GM19035 (cell line): ENCODE results near the gene CACTIN.
"Not testable (repeated sequence)": the region's sequence is repeated elsewhere in the genome, so short reads cannot be mapped to it uniquely, and the experiment has no call there.

Source experiments
- ATAC-seq: cut with Tn5 transposase; IDR thresholded peaks from one replicate; pipeline ENCODE4 v1.9.1; 2021; ENCODE audit not compliant: unreplicated experiment

Gene CACTIN

DNA sequence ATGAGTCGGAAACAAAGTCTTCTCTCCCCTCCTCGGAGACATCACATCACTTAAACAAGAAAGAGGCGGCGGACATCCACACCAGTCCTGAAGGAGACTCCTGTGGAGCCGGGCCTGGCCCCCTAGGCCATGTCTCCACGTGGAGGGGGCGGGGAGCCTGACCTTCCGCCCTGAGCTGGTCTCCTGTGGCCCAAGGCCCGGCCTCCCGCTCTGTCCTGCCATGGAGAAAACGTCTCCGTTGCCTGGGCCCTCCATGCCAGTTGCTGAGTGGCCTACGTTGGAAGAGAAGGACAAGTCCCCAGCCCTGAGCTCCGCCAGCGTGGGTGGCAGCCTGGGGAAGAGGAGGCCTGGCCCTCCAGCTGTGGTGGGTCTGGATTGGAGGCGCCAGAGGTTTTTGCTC, 5.5 kb upstream of the CACTIN start:
- ATAC-seq, result no peak

DNA sequence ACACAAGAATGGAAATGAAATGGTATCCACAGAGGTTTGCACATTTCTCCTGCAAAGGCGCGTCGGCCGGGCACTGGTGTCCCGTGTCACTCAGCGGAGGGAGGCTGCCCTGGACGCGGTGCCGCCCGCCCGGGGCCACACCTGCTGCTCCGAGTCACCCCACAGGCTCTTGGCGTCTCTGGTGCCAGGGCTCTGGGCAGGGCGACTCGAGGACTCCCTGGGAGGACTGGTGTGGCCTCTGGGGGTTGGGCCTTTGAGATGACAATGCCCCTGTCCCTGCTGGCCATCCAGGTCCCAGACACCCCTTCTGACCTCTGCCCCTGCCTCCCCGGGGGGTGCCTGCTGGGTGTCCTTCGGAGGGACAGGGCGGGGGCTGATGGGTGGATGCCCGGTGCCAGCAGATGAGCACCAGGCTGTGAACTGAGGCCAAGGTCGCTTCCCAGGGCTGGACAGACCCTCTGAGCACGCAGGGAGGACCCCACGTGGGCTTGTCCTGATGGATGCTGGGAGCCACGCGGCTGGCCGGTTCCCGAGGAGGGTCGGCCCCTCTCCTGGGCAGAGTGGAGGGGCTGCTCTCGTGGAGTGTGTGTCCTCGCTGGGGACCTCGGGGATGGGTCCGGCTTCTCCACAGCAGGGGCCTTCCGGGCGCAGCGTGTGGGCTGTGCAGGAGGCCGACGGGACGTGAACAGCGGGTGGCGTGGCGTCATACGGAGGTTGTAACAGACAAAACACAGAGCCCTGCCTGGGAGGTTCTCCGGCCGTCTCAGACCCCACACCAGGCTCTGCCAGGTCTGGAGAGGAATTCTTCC, 4.7 kb upstream of the CACTIN start:
- ATAC-seq, result no peak

DNA sequence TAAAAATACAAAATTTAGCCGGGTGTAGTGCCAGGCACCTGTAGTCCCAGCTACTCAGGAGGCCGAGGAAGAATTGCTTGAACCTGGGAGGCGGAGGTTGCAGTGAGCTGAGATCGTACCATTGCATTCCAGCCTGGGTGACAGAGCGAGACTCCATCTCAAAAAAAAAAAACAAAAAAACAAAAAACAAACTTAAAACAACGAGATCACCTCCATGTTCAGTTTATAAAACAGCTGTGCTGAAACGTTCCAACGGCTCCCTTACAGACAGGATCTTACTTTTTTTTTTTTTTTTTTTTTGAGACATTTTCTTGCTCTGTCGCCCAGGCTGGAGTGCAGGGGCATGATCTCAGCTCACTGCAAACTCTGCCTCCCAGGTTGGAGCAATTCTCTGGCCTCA, 2.2 kb upstream of the CACTIN start:
- not testable (repeated sequence) for ATAC-seq

DNA sequence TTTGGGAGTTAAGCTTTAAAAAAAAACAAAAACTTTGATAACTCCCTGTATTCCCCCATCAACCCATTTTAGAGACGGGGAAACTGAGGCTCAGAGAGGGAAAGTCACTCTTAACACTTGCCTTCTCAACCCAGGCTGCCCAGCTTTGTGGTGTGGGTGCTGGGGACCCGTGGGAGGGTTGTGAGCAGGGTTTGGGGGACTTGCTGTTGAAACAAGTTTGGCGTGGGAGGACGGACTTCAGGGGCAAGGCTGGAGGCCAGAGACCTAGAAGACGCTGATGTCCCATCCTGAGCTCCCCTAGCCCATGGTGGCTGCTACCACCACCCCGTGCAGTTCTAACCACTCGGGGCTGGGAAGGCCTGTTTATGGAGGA, 747 bp upstream of the CACTIN start:
- no peak for ATAC-seq

DNA sequence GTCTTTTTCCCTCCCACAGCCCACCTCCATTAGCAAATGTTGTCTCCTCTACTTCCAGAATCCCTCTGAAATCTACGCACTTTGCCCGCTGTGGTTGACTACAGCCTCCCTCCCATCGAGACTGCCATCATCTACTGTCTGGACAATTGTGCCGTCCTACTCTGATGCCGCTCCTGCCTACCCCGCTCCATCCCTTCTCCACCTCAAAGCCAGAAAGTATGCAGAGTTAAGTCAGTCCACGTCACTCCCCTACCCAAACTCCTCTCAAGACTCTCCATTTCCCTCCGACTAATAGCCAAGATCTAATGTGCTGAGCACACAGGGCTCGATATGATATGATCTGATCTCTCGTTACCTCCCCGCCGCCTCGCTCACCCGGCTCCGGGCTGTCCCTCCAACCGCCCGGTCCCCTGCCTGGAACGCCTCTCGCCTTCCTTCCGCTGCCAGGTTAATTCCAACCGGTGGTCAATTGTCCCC, 556 bp downstream of the CACTIN start:
- peak; percentile 20 for ATAC-seq

DNA sequence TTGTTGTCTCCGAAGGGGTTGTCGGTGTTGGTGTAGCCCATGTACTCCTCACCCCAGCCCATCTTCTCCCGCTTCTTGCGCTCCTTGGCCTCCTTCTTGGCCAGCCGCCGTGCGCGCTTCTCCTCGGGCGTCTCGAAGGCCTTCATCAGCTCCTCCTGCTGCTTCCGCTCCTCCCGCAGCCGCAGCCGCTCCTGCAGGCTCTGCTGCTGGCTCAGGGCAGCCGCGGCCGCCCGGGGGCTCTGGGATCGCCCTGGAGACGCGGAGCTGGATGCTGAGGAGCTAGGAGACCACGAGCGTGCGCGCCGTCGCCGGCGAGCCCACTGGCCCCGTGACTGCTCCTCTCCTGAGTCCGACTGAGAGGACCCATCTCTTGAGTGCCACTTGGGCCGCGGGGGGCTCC, 2.9 kb downstream of the CACTIN start:
- no peak for ATAC-seq

DNA sequence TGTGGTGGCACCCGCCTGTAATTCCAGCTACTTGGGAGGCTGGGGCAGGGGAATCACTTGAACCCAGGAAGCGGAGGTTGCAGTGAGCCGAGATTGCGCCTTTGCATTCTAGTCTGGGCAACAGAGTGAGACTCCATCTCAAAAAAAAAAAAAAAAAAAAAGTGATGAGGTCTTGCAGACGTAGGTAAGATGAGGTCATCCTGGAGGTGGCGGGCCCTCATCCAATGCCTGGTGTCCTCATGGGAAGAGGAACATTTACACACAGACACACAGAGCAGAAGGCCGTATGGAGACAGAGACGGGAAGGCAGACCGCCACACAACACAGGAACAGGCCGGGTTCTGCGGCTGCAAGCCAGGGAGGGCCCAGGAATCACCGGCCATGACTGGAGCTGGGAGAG, 4.4 kb downstream of the CACTIN start:
- ATAC-seq, result no peak

DNA sequence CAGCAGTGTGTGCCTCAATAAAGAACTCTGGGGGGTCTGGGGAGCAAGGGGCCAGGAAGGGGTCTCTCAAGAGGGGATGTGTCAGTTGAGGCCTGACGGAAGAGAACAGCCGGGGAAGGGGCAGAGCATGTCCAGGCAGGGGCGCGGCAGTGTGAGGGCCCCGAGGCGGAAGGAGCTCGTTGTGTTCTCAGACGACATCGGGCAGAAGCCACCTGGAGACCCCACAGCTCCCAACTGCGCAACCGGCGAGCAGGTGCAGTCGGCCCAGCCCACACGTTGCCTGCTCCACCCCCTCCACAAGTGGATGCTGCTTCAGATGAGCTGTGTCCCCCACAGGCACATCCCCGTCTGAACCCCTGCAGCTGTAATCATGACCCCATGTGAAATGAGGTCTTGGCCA, 4.9 kb downstream of the CACTIN start:
- ATAC-seq, result no peak

DNA sequence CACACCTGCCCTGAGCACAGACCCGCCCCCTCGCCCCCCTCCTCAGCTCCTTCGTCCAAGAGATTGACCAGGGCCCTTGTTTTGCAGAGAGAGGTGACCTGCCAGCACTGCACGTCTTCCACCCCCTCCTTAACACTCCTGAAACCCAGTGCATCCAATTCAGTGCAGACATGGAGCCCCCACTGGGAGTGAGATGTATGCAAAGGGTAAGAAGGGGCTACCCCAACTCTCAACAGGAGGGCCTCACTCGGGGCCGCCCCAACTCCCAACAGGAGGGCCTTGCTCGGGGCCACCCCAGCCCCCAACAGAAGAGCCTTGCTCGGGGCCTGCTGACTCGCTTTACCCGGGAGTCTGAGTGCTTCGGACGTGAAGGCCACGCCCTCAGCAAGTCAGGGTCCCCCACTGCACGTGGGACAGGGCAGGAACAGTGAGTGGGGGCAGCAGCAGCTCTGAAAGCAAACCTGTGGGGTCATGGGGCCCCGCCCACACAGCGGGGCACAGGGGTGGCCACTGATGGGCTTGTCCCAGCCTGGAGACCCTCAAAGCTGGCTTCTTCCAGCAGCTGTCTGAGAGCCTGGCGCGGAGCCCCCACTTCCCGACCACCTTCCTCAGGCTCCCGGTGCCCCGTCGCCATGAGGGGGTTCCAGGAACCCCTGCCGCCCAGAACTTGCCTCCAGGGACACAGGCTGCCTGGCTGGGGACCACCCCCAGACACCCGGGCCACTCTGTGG, 5.6 kb downstream of the CACTIN start:
- no peak for ATAC-seq

DNA sequence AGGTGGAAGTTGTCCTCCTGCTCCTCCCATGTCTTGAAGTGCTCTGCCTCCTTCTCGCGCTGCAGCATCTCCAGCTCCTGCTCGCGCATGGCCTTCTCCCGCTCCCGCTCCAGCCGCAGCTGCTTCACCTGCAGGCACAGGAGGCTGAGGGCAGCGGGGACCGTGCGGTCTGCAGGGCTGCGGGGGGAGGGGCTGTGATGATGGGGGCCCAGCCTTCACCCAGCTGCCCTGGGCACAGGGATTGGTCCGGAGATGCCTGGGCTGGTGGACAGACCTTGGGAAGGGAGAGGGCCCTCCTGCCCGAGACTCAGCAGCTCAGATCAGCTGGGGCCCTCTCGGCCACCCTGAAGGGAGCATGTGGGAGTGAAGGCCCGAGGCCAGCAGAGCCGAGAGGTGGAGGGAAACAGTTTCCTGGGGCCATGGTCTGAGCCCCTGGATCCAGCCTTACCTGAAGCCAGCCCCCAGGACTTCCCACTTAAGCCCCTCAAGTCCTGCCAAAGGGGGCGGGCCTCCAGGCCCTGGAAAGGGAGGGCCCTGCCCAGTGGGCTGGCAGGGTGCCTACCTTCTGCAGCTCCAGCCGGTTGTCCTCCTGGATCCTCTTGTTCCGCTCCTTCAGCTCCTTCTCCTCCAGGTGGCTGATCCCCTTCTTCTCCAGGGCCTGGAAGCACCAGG, 6.3 kb downstream of the CACTIN start:
- no peak for ATAC-seq

DNA sequence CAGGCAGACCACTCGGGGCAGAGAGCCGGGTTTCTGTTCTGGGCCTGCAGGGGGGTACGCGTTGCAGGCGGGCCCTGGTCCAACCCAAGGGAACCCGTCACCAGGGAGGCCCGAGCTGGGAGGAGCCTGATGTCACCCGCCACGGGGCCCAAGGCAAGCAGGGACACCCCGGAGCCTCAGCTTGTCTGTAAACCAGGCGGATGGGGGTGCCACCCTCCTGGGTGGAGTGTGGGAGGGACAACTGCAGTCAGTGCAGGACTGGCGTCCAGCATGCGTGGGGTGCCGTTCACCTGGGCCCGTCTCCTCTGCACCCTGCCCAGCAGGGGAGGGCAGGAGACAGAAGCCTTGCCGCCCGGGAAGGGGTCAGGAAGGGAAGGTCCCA, 7.0 kb downstream of the CACTIN start:
- ATAC-seq, result no peak

DNA sequence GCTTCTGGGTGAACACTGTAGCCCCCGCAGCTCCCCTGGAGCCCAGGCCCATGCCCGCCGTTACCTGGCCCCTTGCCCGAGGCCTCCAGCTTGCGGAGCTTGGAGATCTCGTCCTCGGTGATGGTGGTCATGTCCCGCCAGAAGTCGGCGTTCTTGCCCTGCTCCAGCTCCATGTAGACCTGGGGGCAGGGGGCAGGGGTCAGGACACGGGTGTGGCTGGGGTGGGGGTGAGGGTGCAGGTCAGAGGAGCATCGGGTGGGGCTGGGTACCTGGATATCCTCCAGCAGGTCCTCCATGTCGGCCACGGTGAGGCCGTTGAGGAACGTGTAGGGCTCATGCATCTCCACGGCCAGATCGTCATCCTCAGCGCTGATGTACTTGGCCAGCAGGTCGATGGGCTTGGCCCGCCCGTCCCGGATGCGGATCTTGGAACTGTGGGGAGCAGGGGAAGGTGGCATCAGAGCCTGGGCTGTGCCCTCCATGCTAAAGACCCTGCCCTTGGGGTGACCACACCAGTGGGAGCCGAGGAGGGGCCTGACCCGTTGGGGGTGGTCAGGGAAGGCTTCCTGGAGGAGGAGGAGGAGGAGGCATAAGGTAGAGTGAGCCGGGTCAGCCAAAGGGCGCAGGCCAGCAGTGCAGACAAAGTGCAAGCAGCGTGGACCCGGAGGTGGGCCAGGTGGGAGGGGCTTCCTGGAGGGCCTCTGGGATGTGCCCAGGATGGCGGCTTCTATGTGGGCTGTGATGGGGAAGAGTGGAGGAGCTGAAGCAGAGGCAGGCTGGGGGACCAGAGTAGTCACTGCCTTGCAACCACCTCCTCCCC, 7.6 kb downstream of the CACTIN start:
- no peak for ATAC-seq

DNA sequence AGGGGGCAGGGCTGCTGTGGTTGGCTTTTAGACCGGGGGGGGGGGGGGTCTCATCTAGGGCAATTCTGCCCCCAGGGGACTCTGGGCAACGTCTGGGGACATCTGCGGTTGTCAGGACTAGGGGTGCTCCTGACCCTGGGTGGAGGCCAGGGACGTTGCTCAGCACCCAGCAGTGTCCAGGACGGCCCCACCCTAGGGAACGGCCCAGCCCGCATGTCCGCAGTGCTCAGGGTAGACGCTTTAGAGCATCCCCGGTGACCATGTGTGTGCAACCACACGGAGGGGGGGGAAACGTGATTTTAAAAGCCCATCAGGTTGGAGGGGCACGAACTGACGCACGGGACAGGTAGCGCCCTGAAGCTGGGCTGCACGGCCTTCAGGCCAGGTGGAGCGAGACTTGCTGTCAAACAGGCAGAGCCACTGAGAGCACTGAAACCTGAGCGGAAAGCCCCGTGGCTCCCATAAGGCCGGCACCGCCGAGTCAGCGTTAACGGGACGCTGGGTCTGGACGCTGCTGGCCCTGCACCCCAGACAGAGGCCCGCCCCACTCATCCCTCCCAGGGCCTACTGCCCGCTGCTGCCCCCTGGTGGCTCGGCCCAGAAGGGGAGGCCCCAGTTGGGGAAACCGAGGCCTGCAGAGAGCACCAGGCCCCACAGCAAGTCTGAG, 8.3 kb downstream of the CACTIN start:
- ATAC-seq, result peak; percentile 63

DNA sequence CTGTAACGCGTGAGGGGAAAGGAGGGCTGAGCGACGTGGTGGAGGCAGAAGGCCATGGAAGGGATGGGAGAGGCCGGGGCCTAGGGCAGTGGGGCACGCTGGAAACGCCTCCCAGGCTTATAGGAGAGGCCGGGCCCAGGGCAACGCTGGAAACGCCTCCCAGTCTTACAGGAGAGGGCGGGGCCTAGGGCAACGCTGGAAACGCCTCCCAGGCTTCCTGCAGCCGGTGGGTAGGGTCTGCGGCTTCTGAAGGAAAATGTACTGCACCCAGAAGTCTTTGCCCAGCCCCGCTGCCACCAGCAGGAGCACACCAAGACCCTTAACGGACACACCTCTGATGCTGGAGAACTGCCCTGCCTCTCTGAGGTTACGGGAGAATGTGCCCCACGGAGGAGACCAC, 9.1 kb downstream of the CACTIN start:
- ATAC-seq, result no peak

DNA sequence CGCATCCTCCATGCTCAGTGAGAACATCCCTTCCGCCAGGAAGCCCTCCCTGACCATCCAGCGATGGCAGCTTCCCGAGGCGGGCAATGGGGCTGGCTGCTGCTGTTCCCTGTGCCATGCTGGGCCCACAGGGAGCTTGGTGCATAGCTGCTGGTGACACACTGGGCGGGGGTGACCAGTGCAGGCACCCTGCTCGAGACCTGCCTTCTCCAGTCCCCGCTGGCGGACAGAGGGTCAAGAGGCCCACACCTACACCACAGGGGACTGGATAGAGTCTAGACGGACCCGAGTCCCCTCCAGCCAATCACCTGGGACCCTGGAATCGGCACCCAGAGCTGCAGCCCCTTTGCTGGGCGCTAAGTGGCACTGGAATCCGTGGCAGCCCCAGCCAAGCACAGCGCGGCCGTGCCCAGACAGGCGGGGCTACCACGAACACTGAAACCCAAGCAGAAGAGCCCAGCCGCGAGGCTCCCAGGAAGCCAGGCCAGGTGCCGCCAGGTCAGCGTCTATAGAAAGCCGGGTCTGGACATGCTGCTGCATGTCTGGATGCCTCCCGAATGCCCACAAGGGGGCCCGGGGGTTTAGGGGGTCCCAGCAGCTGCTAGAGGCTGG, 11.0 kb downstream of the CACTIN start:
- ATAC-seq, result no peak

DNA sequence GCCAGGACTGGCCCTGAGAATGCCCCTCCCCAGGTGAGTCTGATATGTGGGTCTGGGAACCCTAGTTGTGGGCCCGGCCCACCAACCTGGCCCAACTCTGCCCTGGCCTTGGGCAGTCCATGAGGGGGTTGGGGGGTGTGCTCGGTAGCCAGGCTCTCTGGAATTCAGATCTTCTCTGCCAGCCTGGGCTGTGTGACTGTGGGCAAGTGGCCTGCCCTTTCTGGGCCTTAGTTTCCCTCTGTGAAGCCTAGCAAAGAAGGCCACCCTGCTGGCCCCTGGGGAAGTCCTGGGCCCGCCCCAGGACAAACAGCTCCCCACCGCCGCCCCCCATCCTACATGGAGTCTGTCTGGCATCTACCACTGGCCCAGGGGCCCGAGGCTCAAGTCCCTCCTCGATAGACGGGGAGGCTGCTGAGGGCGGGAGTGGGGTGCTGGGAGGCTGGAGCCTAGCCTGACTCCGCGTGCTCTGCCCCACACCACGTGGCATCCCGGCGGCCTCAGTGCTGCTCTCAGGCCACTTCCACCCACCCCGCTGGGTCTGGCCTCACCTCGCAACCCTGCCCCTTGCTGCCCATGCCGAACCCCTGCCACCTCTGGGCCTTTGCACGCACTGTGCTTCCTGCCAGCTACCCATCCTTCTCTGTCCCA, 11.6 kb downstream of the CACTIN start:
- ATAC-seq, result no peak

DNA sequence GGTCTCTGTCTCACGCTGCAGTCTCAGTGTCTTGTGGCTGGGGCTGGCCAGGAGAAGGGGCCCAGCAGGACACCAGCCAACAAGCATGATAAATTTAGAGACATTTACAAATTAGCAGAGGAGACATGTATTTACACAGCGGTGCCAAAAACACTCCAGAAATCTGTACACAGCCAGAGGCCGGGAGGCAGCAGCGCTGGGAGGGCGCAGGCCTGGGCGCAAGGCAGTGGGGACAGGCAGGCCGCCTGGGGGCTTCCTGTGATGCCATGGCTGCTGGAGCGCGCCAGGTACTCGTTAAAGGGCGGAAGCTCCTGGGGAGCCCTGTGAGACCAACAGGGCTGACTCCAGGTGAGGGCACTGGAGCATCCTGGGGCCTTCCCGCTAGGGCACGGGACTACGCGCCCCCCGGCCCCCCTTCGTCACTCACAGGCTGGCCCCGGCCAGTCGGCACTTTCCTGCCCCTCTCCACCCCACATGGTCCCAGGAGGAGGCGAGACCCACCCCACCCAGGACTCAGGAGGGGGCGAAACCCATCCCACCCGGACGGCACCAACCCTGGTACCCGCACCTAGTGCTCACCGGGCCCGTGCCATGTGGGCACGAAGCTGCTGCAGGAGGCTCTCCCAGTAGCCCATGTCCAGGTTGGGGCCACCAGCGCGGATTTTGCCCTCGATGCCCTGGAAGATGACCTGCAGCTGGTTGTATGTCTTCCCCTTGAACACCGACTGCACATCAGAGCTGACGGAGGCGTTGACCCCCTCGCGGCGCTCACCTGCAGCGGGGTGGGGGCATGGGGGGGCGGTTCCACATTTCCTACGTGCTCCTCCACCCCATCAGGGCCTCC, 12.6 kb downstream of the CACTIN start:
- no peak for ATAC-seq

DNA sequence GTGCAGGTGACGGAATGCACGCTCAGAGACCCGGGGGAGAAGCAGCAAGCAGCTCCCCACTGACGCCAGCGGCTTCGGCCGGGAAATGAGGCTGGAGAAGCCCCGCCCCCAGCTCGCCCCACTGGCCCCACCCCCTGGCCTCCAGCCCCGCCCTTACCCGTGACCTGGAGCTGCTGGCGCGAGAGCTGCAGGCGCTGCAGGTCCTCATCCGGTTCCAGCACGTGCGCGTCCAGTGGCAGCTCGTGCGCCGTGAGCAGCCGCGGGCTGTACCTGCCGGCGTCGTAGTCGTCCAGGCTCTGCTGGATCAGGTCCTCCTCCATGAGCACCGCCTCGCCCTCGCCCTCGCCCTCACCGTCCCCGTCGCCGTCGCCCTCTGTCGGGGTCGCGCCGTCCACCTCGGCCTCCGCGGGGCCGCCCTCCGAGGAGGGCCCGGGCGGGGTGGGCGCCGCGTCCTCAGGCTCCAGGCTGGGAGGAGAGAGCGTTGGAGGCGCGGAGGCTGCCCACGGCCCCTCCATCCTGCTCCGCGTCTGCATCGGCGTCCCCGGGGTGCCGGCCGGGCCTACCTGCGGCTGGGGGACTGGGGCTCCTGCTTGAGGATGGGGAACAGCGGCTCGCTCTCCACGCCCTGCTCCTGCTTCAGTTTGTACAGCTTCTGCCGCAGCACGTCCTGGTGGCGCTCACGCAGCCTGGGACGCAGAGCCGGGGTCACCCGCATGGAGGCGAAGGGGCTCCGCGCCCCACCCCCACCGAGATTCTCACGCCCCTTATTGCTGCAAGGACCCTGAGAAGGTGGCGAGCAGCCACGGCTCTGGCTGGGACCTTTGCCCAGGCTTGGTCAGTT, 13.5 kb downstream of the CACTIN start:
- ATAC-seq, result no peak
